ENCODE results near the gene KCTD16. TPM values are rescaled to one million over a fixed set of nuclear protein-coding genes. Genes with fewer than 3 reads are reported as not detected.

KCTD16 gene
- total RNA-seq, 1 donor from 2014 or later = 24.3 TPM

- no peak overlapping the region for H3K27ac Mint-ChIP-seq
- H3K4me1 Mint-ChIP-seq (ENCODE audit: low read depth) = peaks cover 25% of the 10 kb centered on the region
- peaks cover 15% of the 10 kb centered on the region for H3K36me3 Mint-ChIP-seq (ENCODE audit: insufficient read depth)
- no peaks in the 10 kb centered on the region for H3K27me3 Mint-ChIP-seq
- no peak for DNase-seq (ENCODE audit: low spot score, unreplicated experiment)
- no peak overlapping the region for H3K4me3 Mint-ChIP-seq (ENCODE audit: low read depth)
- peaks cover 16% of the 10 kb centered on the region for H3K9me3 Mint-ChIP-seq (ENCODE audit: low read depth)
- no peak for TF ChIP-seq CTCF (IDR thresholded peaks at IDR 0.05; ENCODE audit: unreplicated experiment)
Observed at GRCh38 chr5:144418719-144419118, 248.0 kb downstream of the KCTD16 start.

- no peak for DNase-seq (ENCODE audit: low spot score, unreplicated experiment)
- H3K27ac Mint-ChIP-seq = peak overlapping the region; percentile 35
- H3K4me1 Mint-ChIP-seq (ENCODE audit: low read depth) = peaks cover 26% of the 10 kb centered on the region
- H3K4me3 Mint-ChIP-seq (ENCODE audit: low read depth) = no peak overlapping the region
- no peaks in the 10 kb centered on the region for H3K27me3 Mint-ChIP-seq
- peaks cover 10% of the 10 kb centered on the region for H3K9me3 Mint-ChIP-seq (ENCODE audit: low read depth)
- H3K36me3 Mint-ChIP-seq (ENCODE audit: insufficient read depth) = peaks cover 15% of the 10 kb centered on the region
- TF ChIP-seq CTCF (IDR thresholded peaks at IDR 0.05; ENCODE audit: unreplicated experiment) = no peak
Observed at GRCh38 chr5:144421411-144421810, 250.7 kb downstream of the KCTD16 start.

- H3K9me3 Mint-ChIP-seq (ENCODE audit: low read depth) = peaks cover 6% of the 10 kb centered on the region
- DNase-seq (ENCODE audit: low spot score, unreplicated experiment) = no peak
- H3K27me3 Mint-ChIP-seq = no peaks in the 10 kb centered on the region
- no peak for TF ChIP-seq CTCF (IDR thresholded peaks at IDR 0.05; ENCODE audit: unreplicated experiment)
- H3K36me3 Mint-ChIP-seq (ENCODE audit: insufficient read depth) = peaks cover 11% of the 10 kb centered on the region
- H3K4me1 Mint-ChIP-seq (ENCODE audit: low read depth) = peaks cover 26% of the 10 kb centered on the region
- H3K4me3 Mint-ChIP-seq (ENCODE audit: low read depth) = no peak overlapping the region
- peak overlapping the region; percentile 23 for H3K27ac Mint-ChIP-seq
Observed at GRCh38 chr5:144422018-144422727, 251.5 kb downstream of the KCTD16 start.

GRCh38 chr5:144427866-144428265 lies 257.2 kb downstream of the KCTD16 start:
- no peak for DNase-seq (ENCODE audit: low spot score, unreplicated experiment)
- H3K4me3 Mint-ChIP-seq (ENCODE audit: low read depth) = no peak overlapping the region
- peaks cover 13% of the 10 kb centered on the region for H3K4me1 Mint-ChIP-seq (ENCODE audit: low read depth)
- no peaks in the 10 kb centered on the region for H3K9me3 Mint-ChIP-seq (ENCODE audit: low read depth)
- H3K36me3 Mint-ChIP-seq (ENCODE audit: insufficient read depth) = peaks cover 6% of the 10 kb centered on the region
- H3K27me3 Mint-ChIP-seq = no peaks in the 10 kb centered on the region
- no peak overlapping the region for H3K27ac Mint-ChIP-seq
- no peak for TF ChIP-seq CTCF (IDR thresholded peaks at IDR 0.05; ENCODE audit: unreplicated experiment)

GRCh38 chr5:144428326-144428725 lies 257.7 kb downstream of the KCTD16 start:
- H3K27me3 Mint-ChIP-seq = no peaks in the 10 kb centered on the region
- H3K27ac Mint-ChIP-seq = no peak overlapping the region
- DNase-seq (ENCODE audit: low spot score, unreplicated experiment) = no peak
- H3K9me3 Mint-ChIP-seq (ENCODE audit: low read depth) = no peaks in the 10 kb centered on the region
- H3K36me3 Mint-ChIP-seq (ENCODE audit: insufficient read depth) = peaks cover 6% of the 10 kb centered on the region
- no peak overlapping the region for H3K4me3 Mint-ChIP-seq (ENCODE audit: low read depth)
- peaks cover 14% of the 10 kb centered on the region for H3K4me1 Mint-ChIP-seq (ENCODE audit: low read depth)
- no peak for TF ChIP-seq CTCF (IDR thresholded peaks at IDR 0.05; ENCODE audit: unreplicated experiment)

Measured in progenitor cell of endocrine pancreas (in vitro differentiated cells).